Activated T-helper 1 cell treated with anti-CD3 and anti-CD28 coated beads, Interleukin-12 subunit alpha, Interleukin-12 subunit beta, Interleukin-2, Interleukin-4 antibody, amounts not matched to agents 30 ng/mL and 10 ng/mL and 1 ng/mL, durations not matched to agents 14 hours and 24 hours and 36 hours (primary cell): ENCODE results near the gene SLC16A10. TPM values are rescaled to one million over a fixed set of nuclear protein-coding genes. Genes with fewer than 3 reads are reported as not detected.
A peak's percentile ranks its signal among the peaks of the same experiment; 100 is the strongest.
"Not testable (repeated sequence)": the region's sequence is repeated elsewhere in the genome, so short reads cannot be mapped to it uniquely, and the experiment has no call there.

Experiments
- DNase-seq: peaks from one replicate; pipeline ENCODE4 v3.0.0; 2021; ENCODE audit warnings: low spot score
- H3K27ac Mint-ChIP-seq: one replicate; pipeline ENCODE4 v1.8.0; 2021; ENCODE audit warnings: mild to moderate bottlenecking, mixed read lengths
- H3K27me3 Mint-ChIP-seq: one replicate; pipeline ENCODE4 v1.8.0; 2022; ENCODE audit warnings: mild to moderate bottlenecking, moderate library complexity, mixed read lengths; ENCODE audit not compliant: insufficient read depth
- H3K36me3 Mint-ChIP-seq: one replicate; pipeline ENCODE4 v1.8.0; 2021; ENCODE audit warnings: low read depth, mixed read lengths
- H3K4me1 Mint-ChIP-seq: one replicate; pipeline ENCODE4 v1.8.0; 2021; ENCODE audit warnings: low read depth, mixed read lengths
- H3K4me3 Mint-ChIP-seq: one replicate; pipeline ENCODE4 v1.8.0; 2021; ENCODE audit warnings: mild to moderate bottlenecking, moderate library complexity, mixed read lengths
- H3K9me3 Mint-ChIP-seq: one replicate; pipeline ENCODE4 v1.8.0; 2021; ENCODE audit warnings: mixed read lengths
- intact Hi-C: fragments of 100-400 bp; cut with micrococcal nuclease; formaldehyde crosslinking; loops from one replicate; pipeline ENCODE4 v1.15.1; 2024
- total RNA-seq: library from RNA; stranded (reverse); gene quantifications from 2 replicates; pipeline ENCODE4 v1.2.3, GENCODE V29; 2022

SLC16A10 gene
- total RNA-seq, 1 donor from 2014 or later: 2.8 TPM

DNA sequence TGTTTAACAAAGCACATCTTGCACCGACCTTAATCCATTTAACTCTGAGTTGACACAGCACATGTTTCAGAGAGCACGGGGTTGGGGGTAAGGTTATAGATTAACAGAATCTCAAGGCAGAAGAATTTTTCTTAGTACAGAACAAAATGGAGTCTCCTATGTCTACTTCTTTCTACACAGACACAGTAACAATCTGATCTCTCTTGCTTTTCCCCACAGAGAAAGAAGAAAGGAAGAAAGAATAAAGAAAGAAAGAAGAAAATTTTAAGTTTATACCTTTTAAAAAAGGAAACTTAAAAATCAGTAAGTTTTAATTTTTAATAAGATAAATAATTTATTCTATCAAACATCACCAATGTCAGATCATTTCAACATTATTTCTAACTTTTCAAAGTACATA is 168.5 kb downstream of the SLC16A10 start:
- H3K4me1 Mint-ChIP-seq: peaks cover 16% of the 10 kb centered on the region
- DNase-seq, H3K27ac Mint-ChIP-seq, H3K36me3 Mint-ChIP-seq, H3K4me3 Mint-ChIP-seq, intact Hi-C loops, H3K9me3 Mint-ChIP-seq: not testable (repeated sequence)
- peaks cover 12% of the 10 kb centered on the region for H3K27me3 Mint-ChIP-seq

DNA sequence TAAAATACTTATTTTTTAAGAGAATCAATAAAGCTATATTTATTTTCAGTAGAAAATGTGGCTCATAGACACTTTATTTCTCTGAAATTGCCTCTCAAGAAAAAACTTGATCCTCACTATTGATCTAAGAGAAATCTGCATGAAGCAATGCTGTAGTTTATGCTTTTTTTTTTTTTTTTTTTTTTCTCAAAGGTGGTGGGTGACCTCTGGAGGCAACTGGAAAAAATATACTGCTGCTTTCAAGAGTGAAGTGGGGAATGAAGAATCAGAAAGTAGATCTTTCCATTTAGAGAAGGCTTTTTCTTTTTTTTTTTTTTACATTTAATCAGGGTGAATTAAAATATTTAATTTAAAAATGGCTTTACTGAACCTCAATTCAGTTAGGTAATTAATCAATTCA is 169.3 kb downstream of the SLC16A10 start:
- Mint-ChIP-seq H3K27ac (no peak overlapping the region), H3K4me1 (peaks cover 20% of the 10 kb centered on the region), H3K27me3 (peaks cover 9% of the 10 kb centered on the region), H3K9me3 (no peaks in the 10 kb centered on the region), H3K4me3 (no peak overlapping the region), H3K36me3 (no peaks in the 10 kb centered on the region)
- intact Hi-C loops: no loop called here
- DNase-seq: no peak

DNA sequence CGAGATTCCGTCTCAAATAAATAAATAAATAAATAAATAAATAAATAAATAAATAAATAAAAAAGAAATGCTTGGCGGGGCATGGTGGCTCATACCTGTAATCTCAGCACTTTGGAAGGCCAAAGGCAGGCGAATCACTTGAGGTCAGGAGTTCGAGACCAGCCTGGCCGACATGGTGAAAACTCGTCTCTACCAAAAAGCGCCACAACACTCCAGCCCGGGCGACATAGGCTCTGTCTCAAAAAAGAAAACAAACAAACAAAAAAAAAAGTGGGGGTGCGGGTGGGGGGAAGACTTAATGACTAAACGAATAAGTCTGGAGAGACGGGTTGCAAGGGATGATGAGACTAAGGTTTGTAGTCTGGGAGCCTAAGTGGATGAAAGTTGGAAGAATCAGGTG is 170.7 kb downstream of the SLC16A10 start:
- H3K9me3 Mint-ChIP-seq: no peaks in the 10 kb centered on the region
- H3K4me1 Mint-ChIP-seq: peaks cover 26% of the 10 kb centered on the region
- H3K27ac Mint-ChIP-seq: no peak overlapping the region
- H3K27me3 Mint-ChIP-seq: peaks cover 9% of the 10 kb centered on the region
- intact Hi-C loops: loop anchor here (2.0 kb wide), 2 partner anchors 309 to 615 kb away; partner anchors contain the start of gene FYN
- H3K36me3 Mint-ChIP-seq: peaks cover 2% of the 10 kb centered on the region
- no peak overlapping the region for H3K4me3 Mint-ChIP-seq
- DNase-seq: no peak

DNA sequence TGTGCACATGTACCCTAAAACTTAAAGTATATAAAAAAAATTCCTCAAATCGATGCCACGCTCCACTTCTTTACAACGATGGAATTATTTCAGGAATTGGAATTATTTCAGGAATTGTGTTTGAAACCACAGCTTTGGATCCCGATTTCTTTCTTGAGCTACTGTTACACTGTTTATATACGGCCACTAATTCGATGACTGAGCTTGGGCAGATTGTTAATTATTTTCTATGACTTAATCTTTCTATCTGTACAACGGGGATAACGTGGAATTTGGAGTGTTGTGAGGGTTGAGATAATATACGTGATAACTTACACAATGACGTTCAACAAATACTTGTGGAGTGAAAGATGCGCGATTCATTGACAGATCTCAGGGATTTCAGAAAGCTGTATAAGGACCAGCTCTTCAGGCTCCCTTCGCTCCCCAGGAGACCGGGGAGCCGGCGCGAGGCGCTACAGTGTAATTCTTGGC is 171.3 kb downstream of the SLC16A10 start:
- H3K9me3 Mint-ChIP-seq: no peaks in the 10 kb centered on the region
- peaks cover 28% of the 10 kb centered on the region for H3K4me1 Mint-ChIP-seq
- DNase-seq: no peak
- peak overlapping the region; percentile 81 for H3K4me3 Mint-ChIP-seq
- intact Hi-C loops: loop anchor here (1.0 to 2.0 kb wide), 12 partner anchors 33 to 905 kb away; partner anchors contain the start of genes FAM229B, FYN, TRAF3IP2 and TUBE1
- peaks cover 5% of the 10 kb centered on the region for H3K27me3 Mint-ChIP-seq
- peak overlapping the region; percentile 87 for H3K27ac Mint-ChIP-seq
- peaks cover 4% of the 10 kb centered on the region for H3K36me3 Mint-ChIP-seq

DNA sequence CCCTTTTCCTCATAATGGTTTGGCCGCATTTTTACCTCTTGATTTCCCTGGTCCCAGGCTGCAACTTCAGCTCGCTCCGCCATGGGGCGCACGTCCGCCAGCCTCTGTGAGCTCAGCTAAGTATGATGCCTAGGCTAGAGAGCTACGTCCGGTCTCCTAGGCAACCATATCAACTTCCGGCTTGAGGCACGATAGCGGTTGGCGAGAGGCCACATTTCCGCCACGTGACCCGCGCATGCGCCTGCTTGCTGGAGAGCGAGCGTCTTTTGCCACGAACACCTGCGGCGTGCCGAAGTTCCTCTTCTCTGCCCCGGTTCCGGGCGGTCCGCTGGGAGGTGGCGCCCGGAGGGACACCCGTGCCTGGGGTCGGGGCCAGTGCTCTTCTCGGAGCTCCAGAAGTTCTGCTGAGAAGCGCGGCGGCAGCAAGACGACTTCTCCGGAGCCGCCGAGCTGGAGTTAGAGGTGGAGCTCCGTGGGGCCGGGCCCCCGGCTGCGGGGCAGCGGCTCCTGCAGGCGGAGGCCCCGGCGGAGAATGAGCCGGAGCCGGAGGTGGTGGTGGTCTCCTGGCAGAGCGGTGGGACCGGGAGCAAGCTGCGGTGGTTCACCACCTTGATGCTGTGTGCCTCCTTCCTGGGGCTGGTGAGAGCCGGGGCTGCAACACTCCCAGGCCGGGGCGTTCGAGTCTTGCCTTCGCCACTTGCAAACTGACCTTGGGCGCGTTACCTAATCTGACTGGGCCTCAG is 172.0 kb downstream of the SLC16A10 start:
- Mint-ChIP-seq H3K36me3 (peaks cover 10% of the 10 kb centered on the region), H3K27me3 (peaks cover 5% of the 10 kb centered on the region), H3K4me1 (peaks cover 34% of the 10 kb centered on the region), H3K27ac (peak overlapping the region; percentile 87), H3K4me3 (peak overlapping the region; percentile 81), H3K9me3 (no peaks in the 10 kb centered on the region)
- DNase-seq: peak; percentile 99
- intact Hi-C loops: loop anchor here (1.0 to 2.0 kb wide), 12 partner anchors 32 to 904 kb away; partner anchors contain the start of genes FAM229B, FYN, TRAF3IP2 and TUBE1

DNA sequence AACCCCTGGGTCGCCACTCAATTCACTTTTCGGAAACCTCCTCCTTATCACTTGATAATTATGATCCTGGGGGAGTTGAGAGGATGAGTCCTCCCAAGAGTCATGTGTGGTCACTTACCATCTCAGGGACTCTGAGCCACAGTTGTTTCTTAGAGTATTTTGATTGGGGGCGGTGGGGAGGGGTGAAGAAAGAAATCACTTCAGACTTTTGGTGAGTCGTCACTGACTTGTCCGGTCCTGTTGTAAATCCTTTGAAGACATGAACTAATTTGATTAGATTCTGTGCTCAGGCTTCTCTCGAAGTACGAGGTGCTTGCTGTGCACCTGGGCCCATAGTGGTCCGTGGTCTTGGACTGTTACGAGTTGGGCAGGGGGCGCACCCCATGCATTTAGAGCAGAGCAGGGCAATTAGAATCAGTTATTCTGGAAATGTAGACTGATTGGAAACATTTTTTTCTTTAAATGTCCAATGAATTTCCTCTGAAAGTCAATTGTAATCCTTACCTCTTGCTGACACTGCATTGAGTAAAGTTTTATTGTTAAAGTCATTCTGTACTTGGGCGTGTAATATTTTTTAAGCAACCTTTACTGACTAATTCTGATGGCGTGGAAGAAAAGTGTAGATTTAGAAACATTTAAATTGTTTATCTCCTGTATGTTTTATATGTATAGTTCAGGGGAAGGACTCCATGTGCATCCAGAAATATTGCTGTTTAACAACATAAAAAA is 173.4 kb downstream of the SLC16A10 start:
- intact Hi-C loops: no loop called here
- Mint-ChIP-seq H3K9me3 (no peaks in the 10 kb centered on the region), H3K4me3 (peak overlapping the region; percentile 81), H3K36me3 (peaks cover 14% of the 10 kb centered on the region), H3K4me1 (peaks cover 35% of the 10 kb centered on the region), H3K27me3 (peaks cover 5% of the 10 kb centered on the region), H3K27ac (peak overlapping the region; percentile 67)
- DNase-seq: no peak

DNA sequence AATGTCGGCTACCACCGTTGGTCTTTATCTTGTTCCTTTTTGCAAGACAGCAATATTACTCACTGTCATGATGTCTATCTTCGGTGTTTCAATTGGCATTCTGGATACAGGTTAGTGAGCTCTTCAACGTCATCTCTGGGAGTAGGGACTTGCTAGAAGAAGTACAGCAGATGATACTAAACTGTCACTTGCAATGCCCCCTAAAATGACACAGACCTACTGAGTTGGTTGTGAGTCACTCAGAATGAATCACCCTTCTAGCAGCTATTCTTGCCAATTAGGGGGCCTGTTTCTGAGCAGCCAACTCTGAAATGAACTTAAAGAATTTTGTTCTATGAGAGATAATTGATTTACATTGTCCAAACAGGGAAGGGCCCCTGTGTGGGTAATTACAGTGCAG is 176.5 kb downstream of the SLC16A10 start:
- H3K27ac Mint-ChIP-seq: no peak overlapping the region
- peaks cover 38% of the 10 kb centered on the region for H3K36me3 Mint-ChIP-seq
- H3K9me3 Mint-ChIP-seq: no peaks in the 10 kb centered on the region
- intact Hi-C loops: no loop called here
- no peak for DNase-seq
- no peaks in the 10 kb centered on the region for H3K27me3 Mint-ChIP-seq
- H3K4me1 Mint-ChIP-seq: peaks cover 30% of the 10 kb centered on the region
- H3K4me3 Mint-ChIP-seq: no peak overlapping the region

DNA sequence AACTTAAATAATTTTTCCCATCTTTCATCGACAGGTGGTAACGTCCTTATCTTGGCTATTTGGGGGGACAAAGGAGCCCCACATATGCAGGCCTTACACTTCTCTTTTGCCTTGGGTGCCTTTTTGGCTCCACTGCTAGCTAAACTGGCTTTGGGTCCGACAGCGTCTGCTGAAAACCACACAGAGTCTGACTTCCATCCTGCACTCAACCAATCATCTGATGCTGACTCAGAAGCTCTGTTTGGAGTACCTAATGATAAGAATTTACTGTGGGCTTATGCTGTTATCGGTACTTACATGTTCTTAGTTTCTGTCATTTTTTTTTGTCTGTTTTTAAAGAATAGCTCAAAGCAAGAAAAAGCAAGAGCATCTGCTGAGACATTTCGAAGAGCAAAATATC is 178.5 kb downstream of the SLC16A10 start:
- H3K4me3 Mint-ChIP-seq: no peak overlapping the region
- H3K36me3 Mint-ChIP-seq: peaks cover 50% of the 10 kb centered on the region
- no peaks in the 10 kb centered on the region for H3K27me3 Mint-ChIP-seq
- no peak for DNase-seq
- H3K27ac Mint-ChIP-seq: no peak overlapping the region
- intact Hi-C loops: no loop called here
- peaks cover 19% of the 10 kb centered on the region for H3K4me1 Mint-ChIP-seq
- no peaks in the 10 kb centered on the region for H3K9me3 Mint-ChIP-seq

DNA sequence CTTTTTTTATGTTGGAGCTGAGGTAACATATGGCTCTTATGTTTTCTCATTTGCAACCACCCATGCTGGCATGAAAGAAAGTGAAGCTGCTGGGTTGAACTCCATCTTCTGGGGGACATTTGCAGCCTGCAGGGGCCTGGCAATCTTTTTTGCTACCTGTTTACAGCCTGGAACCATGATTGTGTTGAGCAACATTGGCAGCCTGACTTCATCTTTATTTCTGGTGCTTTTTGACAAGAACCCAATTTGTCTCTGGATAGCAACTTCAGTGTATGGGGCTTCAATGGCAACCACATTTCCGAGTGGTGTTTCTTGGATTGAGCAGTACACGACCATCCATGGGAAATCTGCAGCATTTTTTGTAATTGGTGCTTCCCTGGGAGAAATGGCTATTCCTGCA is 179.0 kb downstream of the SLC16A10 start:
- Mint-ChIP-seq H3K9me3 (no peaks in the 10 kb centered on the region), H3K4me1 (peaks cover 15% of the 10 kb centered on the region), H3K27me3 (no peaks in the 10 kb centered on the region), H3K4me3 (no peak overlapping the region), H3K36me3 (peaks cover 50% of the 10 kb centered on the region), H3K27ac (no peak overlapping the region)
- no peak for DNase-seq
- intact Hi-C loops: no loop called here

DNA sequence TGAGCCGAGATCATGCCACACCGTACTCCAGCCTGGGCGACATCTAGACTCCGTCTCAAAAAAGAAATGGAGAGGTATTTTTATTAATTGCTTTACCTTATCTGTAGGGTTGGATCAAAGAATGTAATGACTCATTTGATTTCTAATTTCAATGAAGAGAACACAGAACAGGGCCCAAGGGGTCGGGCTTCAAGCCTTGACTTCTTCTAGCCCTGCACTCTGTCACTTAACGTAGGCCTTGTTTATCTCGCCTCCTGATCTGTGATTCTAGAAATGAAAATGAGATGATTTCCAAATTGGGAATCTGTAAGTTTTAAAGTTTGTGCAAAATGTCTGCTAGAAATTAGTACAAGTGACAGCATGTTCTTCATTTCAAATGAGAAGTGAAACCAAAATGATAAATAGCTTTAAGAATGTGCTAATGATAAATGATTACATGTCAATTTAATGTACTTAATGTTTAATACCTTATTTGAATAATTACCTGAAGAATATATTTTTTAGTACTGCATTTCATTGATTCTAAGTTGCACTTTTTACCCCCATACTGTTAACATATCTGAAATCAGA is 180.5 kb downstream of the SLC16A10 start:
- H3K36me3 Mint-ChIP-seq: peaks cover 47% of the 10 kb centered on the region

DNA sequence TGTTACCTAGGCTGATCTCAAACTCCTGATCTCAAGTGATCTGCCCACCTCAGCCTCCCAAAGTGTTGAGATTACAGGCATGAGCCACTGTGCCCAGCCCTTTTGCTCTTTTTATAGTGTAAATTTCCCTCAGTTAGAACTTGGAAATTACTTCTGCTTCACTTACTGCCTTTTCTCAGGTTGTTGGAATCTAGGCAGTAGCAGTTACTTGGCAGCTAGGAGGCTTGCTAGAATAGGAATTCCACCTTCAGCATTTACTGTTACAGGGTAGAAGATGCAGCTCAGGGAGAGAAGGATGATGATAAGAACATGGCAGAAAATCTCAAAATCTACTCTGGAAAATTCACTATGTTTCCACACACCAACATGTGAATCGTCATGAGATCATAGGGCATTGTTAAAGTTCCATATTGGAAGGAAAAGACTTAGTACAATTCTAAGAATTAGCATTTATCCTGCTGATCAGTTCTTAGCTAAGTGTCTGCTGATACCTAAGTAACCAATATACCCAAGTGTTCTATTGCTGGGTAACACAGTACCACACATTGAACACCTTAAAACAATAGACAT is 182.2 kb downstream of the SLC16A10 start:
- Mint-ChIP-seq H3K4me1 (peaks cover 5% of the 10 kb centered on the region), H3K9me3 (peaks cover 12% of the 10 kb centered on the region), H3K36me3 (peaks cover 52% of the 10 kb centered on the region), H3K4me3 (no peak overlapping the region), H3K27me3 (no peaks in the 10 kb centered on the region), H3K27ac (no peak overlapping the region)
- intact Hi-C loops: no loop called here
- DNase-seq: no peak

More for the DNA sequence above, 180.5 kb downstream of the SLC16A10 start:
- intact Hi-C loops: no loop called here
- Mint-ChIP-seq H3K27me3 (no peaks in the 10 kb centered on the region), H3K4me3 (no peak overlapping the region), H3K27ac (no peak overlapping the region), H3K9me3 (no peaks in the 10 kb centered on the region), H3K4me1 (peaks cover 9% of the 10 kb centered on the region)
- no peak for DNase-seq

DNA sequence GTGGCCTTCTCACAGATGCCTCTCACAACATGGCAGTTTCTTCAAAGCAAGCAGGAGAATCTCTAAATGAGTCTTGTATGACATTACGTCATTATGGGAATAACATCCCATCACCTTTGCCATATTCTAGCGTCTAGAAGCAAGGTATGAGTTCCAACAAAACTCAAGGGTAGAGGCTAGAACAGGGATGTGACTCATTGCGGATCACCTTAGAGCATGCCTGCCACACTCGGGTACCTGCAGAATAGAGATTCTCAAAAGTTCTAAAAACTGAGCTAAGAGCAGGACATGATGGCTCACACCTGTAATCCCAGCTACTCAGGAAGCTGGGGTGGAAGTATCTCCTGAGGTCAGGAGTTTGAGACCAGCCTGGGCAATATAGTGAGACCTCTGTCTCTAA is 182.8 kb downstream of the SLC16A10 start:
- intact Hi-C loops: no loop called here
- Mint-ChIP-seq H3K4me3 (no peak overlapping the region), H3K27me3 (no peaks in the 10 kb centered on the region), H3K27ac (no peak overlapping the region), H3K4me1 (peaks cover 5% of the 10 kb centered on the region), H3K36me3 (peaks cover 58% of the 10 kb centered on the region), H3K9me3 (peaks cover 19% of the 10 kb centered on the region)
- DNase-seq: no peak
